Spleen (tissue), 7 donors: ENCODE results near the gene PTBP1.

Experiments used
- POLR2AphosphoS5 ChIP-seq, 3 donors: sonication (generic); formaldehyde crosslinking; IDR thresholded peaks; one replicate each; pipeline ENCODE4 v1.5.1; 2017; ENCODE audit warnings: antibody characterized with exemption in 3 of 3
- TF ChIP-seq, protein P1 (sequence below), 11 experiments: fragments of 200-600 bp in 7 of 11; fragments of 450-650 bp in 4 of 11; sonication (generic) in 4 of 11; IDR thresholded peaks in 8 of 11; conservative IDR thresholded peaks in 3 of 11; 1 replicate in 7 of 11; 2 replicates in 4 of 11; pipeline versions ENCODE4 v1.4.0 to v1.8.0; 2016 to 2021; ENCODE audit warnings: antibody characterized with exemption in 11 of 11, inconsistent platforms in 4 of 11, mild to moderate bottlenecking in 1 of 11
- donor health status: DM: no; HTN: no; CAD: no; lungs with moderate emphysema.
- donor health status: DM: no; HTN: no; CAD: no.
- donor health status: DM: no; HTN: no; CAD: no.

DNA sequence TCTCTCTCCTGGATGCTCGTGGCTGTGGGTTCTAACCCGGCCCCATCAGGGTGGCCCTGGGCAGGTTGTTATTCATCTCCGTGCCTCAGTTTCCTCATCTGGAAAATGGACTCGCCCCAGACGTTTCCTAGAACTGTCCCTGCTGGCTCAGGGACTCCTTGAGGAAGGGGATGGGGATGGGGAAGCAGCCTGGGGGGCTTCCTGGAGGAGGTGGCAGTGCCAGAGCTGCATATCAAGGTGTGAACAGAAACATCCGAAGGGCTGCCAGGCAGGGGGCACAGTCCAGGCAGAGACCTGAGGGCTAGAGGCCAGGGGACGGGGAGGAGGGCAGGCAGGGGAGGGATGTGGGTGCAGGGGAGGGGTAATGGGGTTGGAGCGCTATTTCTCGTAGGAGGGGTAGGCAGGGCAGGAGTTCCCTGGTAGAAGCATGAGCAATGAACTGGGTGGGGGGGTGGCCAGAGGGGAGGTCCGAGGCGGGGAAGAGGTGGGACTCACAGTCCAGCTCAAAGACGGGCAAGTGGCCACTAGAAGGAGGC lies 51.2 kb downstream of the PTBP1 start:
- no peak for TF ChIP-seq POLR2AphosphoS5 (IDR thresholded peaks at IDR 0.05)
- TF ChIP-seq, protein P1, sequence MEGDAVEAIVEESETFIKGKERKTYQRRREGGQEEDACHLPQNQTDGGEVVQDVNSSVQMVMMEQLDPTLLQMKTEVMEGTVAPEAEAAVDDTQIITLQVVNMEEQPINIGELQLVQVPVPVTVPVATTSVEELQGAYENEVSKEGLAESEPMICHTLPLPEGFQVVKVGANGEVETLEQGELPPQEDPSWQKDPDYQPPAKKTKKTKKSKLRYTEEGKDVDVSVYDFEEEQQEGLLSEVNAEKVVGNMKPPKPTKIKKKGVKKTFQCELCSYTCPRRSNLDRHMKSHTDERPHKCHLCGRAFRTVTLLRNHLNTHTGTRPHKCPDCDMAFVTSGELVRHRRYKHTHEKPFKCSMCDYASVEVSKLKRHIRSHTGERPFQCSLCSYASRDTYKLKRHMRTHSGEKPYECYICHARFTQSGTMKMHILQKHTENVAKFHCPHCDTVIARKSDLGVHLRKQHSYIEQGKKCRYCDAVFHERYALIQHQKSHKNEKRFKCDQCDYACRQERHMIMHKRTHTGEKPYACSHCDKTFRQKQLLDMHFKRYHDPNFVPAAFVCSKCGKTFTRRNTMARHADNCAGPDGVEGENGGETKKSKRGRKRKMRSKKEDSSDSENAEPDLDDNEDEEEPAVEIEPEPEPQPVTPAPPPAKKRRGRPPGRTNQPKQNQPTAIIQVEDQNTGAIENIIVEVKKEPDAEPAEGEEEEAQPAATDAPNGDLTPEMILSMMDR (IDR thresholded peaks at IDR 0.05 in 8 of 11, conservative IDR thresholded peaks at IDR 0.05 in 3 of 11), result no peak
